ENCODE measurements around the gene SDK1.
"Not testable (repeated sequence)": the region's sequence is repeated elsewhere in the genome, so short reads cannot be mapped to it uniquely, and the experiment has no call there.

SDK1 gene

GRCh38 chr7:3748389-3748788, 447.3 kb downstream of the SDK1 start:
- no peak for DNase-seq (ENCODE audit: low read depth)
- no peak for TF ChIP-seq POLR2A (IDR thresholded peaks at IDR 0.05; ENCODE audit: extremely low read depth, insufficient read length)
- no peak for TF ChIP-seq MAX (IDR thresholded peaks at IDR 0.05; ENCODE audit: low read depth, low read length)
- TF ChIP-seq CTCF (IDR thresholded peaks at IDR 0.05; ENCODE audit: low read depth, low read length), result no peak
- TF ChIP-seq MYC (IDR thresholded peaks at IDR 0.05; ENCODE audit: low read depth, low read length), result no peak
- H3K4me3 ChIP-seq (ENCODE audit: low read depth, low read length), result no peak overlapping the region

- DNase-seq (ENCODE audit: low read depth), result no peak
These were observed 452.8 kb downstream of the SDK1 start for GRCh38 chr7:3753868-3754267.

GRCh38 chr7:3754493-3755341, 453.7 kb downstream of the SDK1 start:
- no peak for TF ChIP-seq CTCF (IDR thresholded peaks at IDR 0.05; ENCODE audit: low read depth, low read length)
- no peak for TF ChIP-seq MYC (IDR thresholded peaks at IDR 0.05; ENCODE audit: low read depth, low read length)
- TF ChIP-seq MAX (IDR thresholded peaks at IDR 0.05; ENCODE audit: low read depth, low read length), result no peak
- no peak for DNase-seq (ENCODE audit: low read depth)
- H3K4me3 ChIP-seq (ENCODE audit: low read depth, low read length), result no peak overlapping the region

More at GRCh38 chr7:3753868-3754267, 452.8 kb downstream of the SDK1 start:
- no peak overlapping the region for H3K4me3 ChIP-seq (ENCODE audit: low read depth, low read length)
- no peak for TF ChIP-seq CTCF (IDR thresholded peaks at IDR 0.05; ENCODE audit: low read depth, low read length)
- TF ChIP-seq POLR2A (IDR thresholded peaks at IDR 0.05; ENCODE audit: extremely low read depth, insufficient read length), result no peak
- no peak for TF ChIP-seq MYC (IDR thresholded peaks at IDR 0.05; ENCODE audit: low read depth, low read length)
- TF ChIP-seq MAX (IDR thresholded peaks at IDR 0.05; ENCODE audit: low read depth, low read length), result no peak

- not testable (repeated sequence) for DNase-seq (ENCODE audit: low read depth); H3K4me3 ChIP-seq (ENCODE audit: low read depth, low read length)
- peak; percentile 40; the same call in 1 of the 2 replicates for TF ChIP-seq MAX (IDR thresholded peaks at IDR 0.05; ENCODE audit: low read depth, low read length)
These were observed 454.9 kb downstream of the SDK1 start for GRCh38 chr7:3755778-3756453.

- no peak for TF ChIP-seq POLR2A (IDR thresholded peaks at IDR 0.05; ENCODE audit: extremely low read depth, insufficient read length)
- TF ChIP-seq MAX (IDR thresholded peaks at IDR 0.05; ENCODE audit: low read depth, low read length), result no peak
- TF ChIP-seq CTCF (IDR thresholded peaks at IDR 0.05; ENCODE audit: low read depth, low read length), result no peak
- TF ChIP-seq MYC (IDR thresholded peaks at IDR 0.05; ENCODE audit: low read depth, low read length), result no peak
- no peak for DNase-seq (ENCODE audit: low read depth)
- H3K4me3 ChIP-seq (ENCODE audit: low read depth, low read length), result no peak overlapping the region
These were observed 456.0 kb downstream of the SDK1 start for GRCh38 chr7:3757059-3757458.

- no peak overlapping the region for H3K4me3 ChIP-seq (ENCODE audit: low read depth, low read length)
- TF ChIP-seq CTCF (IDR thresholded peaks at IDR 0.05; ENCODE audit: low read depth, low read length) (no peak), MAX (IDR thresholded peaks at IDR 0.05; ENCODE audit: low read depth, low read length) (no peak), MYC (IDR thresholded peaks at IDR 0.05; ENCODE audit: low read depth, low read length) (no peak), POLR2A (IDR thresholded peaks at IDR 0.05; ENCODE audit: extremely low read depth, insufficient read length) (no peak)
- no peak for DNase-seq (ENCODE audit: low read depth)
These were observed 459.6 kb downstream of the SDK1 start for GRCh38 chr7:3760651-3761050.

Measured in NB4 (cell line).